CD8-positive, alpha-beta memory T cell (primary cell): ENCODE measurements around the gene ADGRB3. TPM values are rescaled to one million over a fixed set of nuclear protein-coding genes. Genes with fewer than 3 reads are reported as not detected.
"Not testable (repeated sequence)": the region's sequence is repeated elsewhere in the genome, so short reads cannot be mapped to it uniquely, and the experiment has no call there.

Experiments
- CTCF ChIA-PET: fragments of 350-600 bp; sonication (Branson Sonifier 250); formaldehyde crosslinking; loops from one replicate; lab custom pipeline; 2021; ENCODE audit warnings: antibody characterized with exemption; lab: Charles Lee
- POLR2A ChIA-PET: fragments of 350-600 bp; sonication (Branson Sonifier 250); formaldehyde crosslinking; loops from one replicate; lab custom pipeline; 2021; ENCODE audit warnings: antibody characterized with exemption; lab: Charles Lee
- DNase-seq, 5 donors: peaks; one replicate each; pipeline versions ENCODE4 v3.0.0 to v3.0.0-alpha.2; 2020 to 2022; ENCODE audit warnings: mixed read lengths in 1 of 5
- H3K27ac ChIP-seq: one replicate; pipeline ENCODE4 v1.7.0; 2013; ENCODE audit warnings: low read depth, mild to moderate bottlenecking, low read length, moderate library complexity
- H3K27me3 ChIP-seq: 2 replicates; pipeline ENCODE4 v1.7.0; 2013; ENCODE audit warnings: low read length, mild to moderate bottlenecking; ENCODE audit not compliant: insufficient read depth, poor library complexity, severe bottlenecking
- H3K36me3 ChIP-seq: 2 replicates; pipeline ENCODE4 v1.7.0; 2013; ENCODE audit warnings: mild to moderate bottlenecking, low read length, moderate library complexity; ENCODE audit not compliant: insufficient read depth
- H3K4me1 ChIP-seq: 2 replicates; pipeline ENCODE4 v1.7.0; 2013; ENCODE audit warnings: mild to moderate bottlenecking, low read length, moderate library complexity; ENCODE audit not compliant: insufficient read depth
- H3K4me3 ChIP-seq: 2 replicates; pipeline ENCODE4 v1.7.0; 2013; ENCODE audit warnings: mild to moderate bottlenecking, low read length
- H3K9me3 ChIP-seq: 2 replicates; pipeline ENCODE4 v1.7.0; 2013; ENCODE audit warnings: mild to moderate bottlenecking, low read length
- H3K27ac Mint-ChIP-seq, 8 donors: one replicate each; pipeline ENCODE4 v1.8.0; 2020 to 2021; ENCODE audit warnings: mixed read lengths in 8 of 8, mild to moderate bottlenecking in 6 of 8, inconsistent platforms in 3 of 8, moderate library complexity in 3 of 8
- H3K27me3 Mint-ChIP-seq, 2 donors: one replicate each; pipeline ENCODE4 v1.8.0; 2020 to 2021; ENCODE audit warnings: mixed read lengths in 2 of 2, mild to moderate bottlenecking in 1 of 2, moderate library complexity in 1 of 2
- H3K36me3 Mint-ChIP-seq, 3 donors: one replicate each; pipeline ENCODE4 v1.8.0; 2020 to 2021; ENCODE audit warnings: mixed read lengths in 3 of 3, inconsistent platforms in 1 of 3, mild to moderate bottlenecking in 1 of 3
- H3K4me1 Mint-ChIP-seq, 3 donors: one replicate each; pipeline ENCODE4 v1.8.0; 2020 to 2021; ENCODE audit warnings: mixed read lengths in 3 of 3, inconsistent platforms in 1 of 3, mild to moderate bottlenecking in 1 of 3
- H3K4me3 Mint-ChIP-seq, 7 donors: one replicate each; pipeline ENCODE4 v1.8.0; 2020 to 2021; ENCODE audit warnings: mixed read lengths in 7 of 7, mild to moderate bottlenecking in 6 of 7, moderate library complexity in 4 of 7, inconsistent platforms in 2 of 7
- H3K9me3 Mint-ChIP-seq, 5 donors: one replicate each; pipeline ENCODE4 v1.8.0; 2020 to 2022; ENCODE audit warnings: mixed read lengths in 5 of 5, mild to moderate bottlenecking in 3 of 5, moderate library complexity in 2 of 5, inconsistent platforms in 1 of 5
- polyA plus RNA-seq: library from polyadenylated mRNA; unstranded; fragments of 300-500 nt; fragmentation: Illumina TruSeq; gene quantifications from one replicate; pipeline ENCODE4 v1.2.3, GENCODE V29; 2021
- total RNA-seq, 2 experiments: library from RNA; stranded (reverse); gene quantifications; one replicate each; pipeline ENCODE4 v1.2.3, GENCODE V29; 2021

The ADGRB3 gene
- total and polyA plus RNA-seq, 3 experiments from 2014 or later: not detected

DNA sequence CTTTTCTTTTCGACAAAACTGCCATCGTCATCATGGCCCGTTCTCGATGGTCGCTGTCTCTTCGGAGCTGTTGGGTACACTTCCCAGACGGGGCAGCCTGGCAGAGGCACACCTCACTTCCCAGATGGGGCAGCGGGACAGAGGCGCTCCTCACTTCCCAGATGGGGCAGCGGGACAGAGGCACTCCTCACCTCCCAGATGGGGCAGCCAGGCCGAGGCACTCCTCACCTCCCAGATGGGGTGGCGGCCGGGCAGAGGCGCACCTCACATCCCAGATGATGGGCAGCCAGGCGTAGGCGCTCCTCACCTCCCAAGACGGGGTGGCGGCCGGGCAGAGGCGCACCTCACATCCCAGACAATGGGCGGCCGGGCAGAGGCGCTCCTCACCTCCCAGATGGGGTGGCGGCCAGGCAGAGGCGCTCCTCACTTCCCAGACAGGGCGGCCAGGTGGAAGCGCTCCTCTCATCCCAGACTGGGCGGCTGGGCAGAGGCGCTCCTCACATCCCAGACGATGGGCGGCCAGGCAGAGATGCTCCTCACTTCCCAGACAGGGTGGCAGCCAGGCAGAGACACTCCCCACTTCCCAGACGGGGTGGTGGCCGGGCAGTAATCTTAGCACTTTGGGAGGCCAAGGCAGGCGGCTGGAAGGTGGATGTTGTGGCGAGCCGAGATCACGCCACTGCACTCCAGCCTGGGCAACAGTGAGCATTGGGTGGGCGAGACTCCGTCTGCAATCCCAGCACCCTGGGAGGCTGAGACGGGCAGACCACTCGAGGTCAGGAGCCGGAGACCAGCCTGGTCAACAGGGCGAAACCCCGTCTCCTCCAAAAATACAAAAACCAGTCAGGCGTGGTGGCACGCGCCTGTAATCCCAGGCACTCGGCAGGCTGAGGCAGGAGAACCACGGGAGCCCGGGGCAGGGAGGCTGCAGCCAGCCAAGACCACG, 486.7 kb downstream of the ADGRB3 start:
- POLR2A ChIA-PET, H3K4me1 ChIP-seq, DNase-seq, H3K4me1 Mint-ChIP-seq, H3K4me3 ChIP-seq, H3K27me3 ChIP-seq, H3K36me3 ChIP-seq, H3K27me3 Mint-ChIP-seq, H3K9me3 ChIP-seq, CTCF ChIA-PET, H3K27ac Mint-ChIP-seq, H3K36me3 Mint-ChIP-seq, H3K27ac ChIP-seq, H3K4me3 Mint-ChIP-seq: not testable (repeated sequence)
- peaks cover 0 to 11% (median 5%) of the 10 kb centered on the region in 5 donors for H3K9me3 Mint-ChIP-seq

- DNase-seq: no peak
- CTCF ChIA-PET: no interaction called here
- peaks cover under 1 to 11% (median 5%) of the 10 kb centered on the region in 5 donors for H3K9me3 Mint-ChIP-seq
- H3K27me3 Mint-ChIP-seq: no peaks in the 10 kb centered on the region
- Histone ChIP-seq H3K9me3 (no peaks in the 10 kb centered on the region), H3K27ac (no peak overlapping the region), H3K36me3 (no peaks in the 10 kb centered on the region), H3K4me1 (no peaks in the 10 kb centered on the region), H3K4me3 (no peak overlapping the region), H3K27me3 (no peaks in the 10 kb centered on the region)
- POLR2A ChIA-PET: no interaction called here
- H3K4me1 Mint-ChIP-seq: no peaks in the 10 kb centered on the region
- no peaks in the 10 kb centered on the region for H3K36me3 Mint-ChIP-seq
- H3K4me3 Mint-ChIP-seq: no peak overlapping the region
- no peak overlapping the region for H3K27ac Mint-ChIP-seq
Observed at GRCh38 chr6:69122407-69122773, 487.3 kb downstream of the ADGRB3 start.

- POLR2A ChIA-PET: no interaction called here
- Histone ChIP-seq H3K27me3 (no peaks in the 10 kb centered on the region), H3K27ac (no peak overlapping the region), H3K9me3 (no peaks in the 10 kb centered on the region), H3K36me3 (no peaks in the 10 kb centered on the region), H3K4me3 (no peak overlapping the region), H3K4me1 (no peaks in the 10 kb centered on the region)
- Mint-ChIP-seq H3K4me3 (no peak overlapping the region), H3K9me3 (peaks cover 0 to 5% (median 3%) of the 10 kb centered on the region in 5 donors), H3K27ac (no peak overlapping the region), H3K4me1 (no peaks in the 10 kb centered on the region), H3K27me3 (no peaks in the 10 kb centered on the region), H3K36me3 (no peaks in the 10 kb centered on the region)
- CTCF ChIA-PET: no interaction called here
- no peak for DNase-seq
Observed at GRCh38 chr6:69128411-69128810, 493.3 kb downstream of the ADGRB3 start.

DNA sequence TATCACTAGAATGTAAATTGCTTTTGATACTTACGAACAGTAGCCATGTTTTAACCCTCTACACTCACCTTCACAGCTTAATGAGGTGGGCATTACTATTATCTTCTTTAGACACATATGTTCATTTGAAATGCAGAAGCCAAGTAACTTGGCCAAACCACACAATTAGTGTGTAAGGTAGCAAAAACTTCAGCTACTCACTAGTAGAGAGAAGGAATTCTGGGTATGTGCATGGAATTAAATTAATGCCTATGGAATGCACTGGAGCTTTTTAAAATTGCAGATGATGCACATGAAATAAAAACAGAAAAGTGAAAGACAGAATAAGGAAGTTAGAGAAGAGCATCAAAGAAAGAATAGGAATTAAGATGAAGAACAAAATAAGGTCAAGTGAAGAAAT, 494.0 kb downstream of the ADGRB3 start:
- DNase-seq: no peak
- Mint-ChIP-seq H3K9me3 (peaks cover under 1 to 6% (median 3%) of the 10 kb centered on the region in 5 donors), H3K27me3 (no peaks in the 10 kb centered on the region), H3K4me1 (no peaks in the 10 kb centered on the region), H3K4me3 (no peak overlapping the region), H3K27ac (no peak overlapping the region), H3K36me3 (no peaks in the 10 kb centered on the region)
- H3K4me1 ChIP-seq: no peaks in the 10 kb centered on the region
- H3K27me3 ChIP-seq: no peaks in the 10 kb centered on the region
- no peaks in the 10 kb centered on the region for H3K9me3 ChIP-seq
- no peaks in the 10 kb centered on the region for H3K36me3 ChIP-seq
- ChIA-PET POLR2A (no interaction called here), CTCF (no interaction called here)
- H3K27ac ChIP-seq: no peak overlapping the region
- no peak overlapping the region for H3K4me3 ChIP-seq

GRCh38 chr6:69135927-69136326, 500.8 kb downstream of the ADGRB3 start:
- no peaks in the 10 kb centered on the region for H3K4me1 Mint-ChIP-seq
- H3K4me3 Mint-ChIP-seq: no peak overlapping the region
- Histone ChIP-seq H3K9me3 (no peaks in the 10 kb centered on the region), H3K4me3 (no peak overlapping the region), H3K27ac (no peak overlapping the region), H3K36me3 (no peaks in the 10 kb centered on the region), H3K4me1 (no peaks in the 10 kb centered on the region), H3K27me3 (no peaks in the 10 kb centered on the region)
- no peaks in the 10 kb centered on the region for H3K36me3 Mint-ChIP-seq
- ChIA-PET CTCF (no interaction called here), POLR2A (no interaction called here)
- H3K27ac Mint-ChIP-seq: no peak overlapping the region
- peaks cover 0 to 12% (median 3%) of the 10 kb centered on the region in 5 donors for H3K9me3 Mint-ChIP-seq
- no peak for DNase-seq
- no peaks in the 10 kb centered on the region for H3K27me3 Mint-ChIP-seq

GRCh38 chr6:69138148-69138547, 503.1 kb downstream of the ADGRB3 start:
- H3K9me3 Mint-ChIP-seq: peaks cover 0 to 12% (median 3%) of the 10 kb centered on the region in 5 donors
- no peak overlapping the region for H3K27ac Mint-ChIP-seq
- Histone ChIP-seq H3K9me3 (no peaks in the 10 kb centered on the region), H3K4me1 (no peaks in the 10 kb centered on the region), H3K4me3 (no peak overlapping the region), H3K27ac (no peak overlapping the region), H3K27me3 (no peaks in the 10 kb centered on the region), H3K36me3 (no peaks in the 10 kb centered on the region)
- POLR2A ChIA-PET: no interaction called here
- no peaks in the 10 kb centered on the region for H3K27me3 Mint-ChIP-seq
- H3K4me1 Mint-ChIP-seq: no peaks in the 10 kb centered on the region
- no peak overlapping the region for H3K4me3 Mint-ChIP-seq
- CTCF ChIA-PET: no interaction called here
- no peak for DNase-seq
- no peaks in the 10 kb centered on the region for H3K36me3 Mint-ChIP-seq

DNA sequence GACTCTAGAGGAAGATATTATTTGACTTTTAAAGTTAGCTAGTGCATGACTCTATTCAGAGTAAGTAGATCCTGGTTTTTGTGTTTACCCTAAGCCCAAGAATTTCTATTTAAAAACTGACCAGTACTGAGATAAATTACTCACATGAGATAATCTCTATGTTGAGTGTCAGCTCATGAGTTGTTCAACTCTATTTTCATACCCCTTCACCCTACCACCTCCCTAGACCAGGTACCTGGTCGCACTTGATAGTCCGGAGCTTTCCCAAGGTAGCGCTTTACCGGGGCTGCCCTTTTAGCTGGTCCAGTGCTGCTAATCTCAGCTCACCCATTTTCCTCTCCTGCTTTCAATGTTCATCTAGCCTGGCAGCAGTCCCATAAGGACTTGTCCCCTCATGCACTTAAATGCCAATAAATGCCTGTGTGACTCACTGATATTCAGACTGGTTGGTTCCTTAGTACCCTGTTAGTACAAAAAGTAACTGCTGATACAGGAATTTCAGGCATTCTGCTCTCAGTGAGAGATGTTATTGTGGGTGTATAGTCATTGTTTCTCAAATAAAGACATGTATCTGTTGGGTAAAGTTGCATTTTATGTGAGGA, 503.9 kb downstream of the ADGRB3 start:
- no peaks in the 10 kb centered on the region for H3K36me3 Mint-ChIP-seq
- no peak overlapping the region for H3K27ac Mint-ChIP-seq
- H3K27me3 ChIP-seq: no peaks in the 10 kb centered on the region
- no peak for DNase-seq
- CTCF ChIA-PET: no interaction called here
- peaks cover 0 to 11% (median 3%) of the 10 kb centered on the region in 5 donors for H3K9me3 Mint-ChIP-seq
- H3K9me3 ChIP-seq: no peaks in the 10 kb centered on the region
- H3K4me3 Mint-ChIP-seq: no peak overlapping the region
- H3K27ac ChIP-seq: no peak overlapping the region
- no peaks in the 10 kb centered on the region for H3K27me3 Mint-ChIP-seq
- POLR2A ChIA-PET: no interaction called here
- H3K4me3 ChIP-seq: no peak overlapping the region
- no peaks in the 10 kb centered on the region for H3K4me1 Mint-ChIP-seq
- H3K36me3 ChIP-seq: no peaks in the 10 kb centered on the region
- H3K4me1 ChIP-seq: no peaks in the 10 kb centered on the region

DNA sequence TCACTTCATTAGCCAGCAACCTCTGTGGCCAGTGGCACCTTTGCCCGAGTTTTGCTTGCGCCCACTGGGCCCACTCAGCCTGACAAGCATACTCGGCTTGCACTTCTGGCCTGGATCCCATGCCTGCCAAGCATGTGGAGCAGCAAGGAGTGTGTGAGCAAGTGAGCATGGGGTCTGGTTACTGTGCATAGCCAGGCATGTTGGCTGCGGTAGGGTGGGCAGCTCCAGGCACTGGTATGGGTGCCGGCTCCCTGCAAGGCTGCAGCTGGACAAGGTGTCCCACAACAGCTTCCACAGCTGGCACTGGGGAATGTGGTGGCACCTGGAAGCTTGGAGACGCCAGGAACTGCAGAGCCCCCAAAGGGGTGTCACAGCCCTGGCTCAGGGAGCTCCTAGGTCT, 510.0 kb downstream of the ADGRB3 start:
- no peaks in the 10 kb centered on the region for H3K36me3 Mint-ChIP-seq
- Histone ChIP-seq H3K4me1 (no peaks in the 10 kb centered on the region), H3K36me3 (no peaks in the 10 kb centered on the region), H3K9me3 (no peaks in the 10 kb centered on the region), H3K27ac (no peak overlapping the region), H3K4me3 (no peak overlapping the region), H3K27me3 (no peaks in the 10 kb centered on the region)
- H3K4me3 Mint-ChIP-seq: no peak overlapping the region
- H3K4me1 Mint-ChIP-seq: no peaks in the 10 kb centered on the region
- H3K27me3 Mint-ChIP-seq: no peaks in the 10 kb centered on the region
- H3K27ac Mint-ChIP-seq: no peak overlapping the region
- peaks cover 0 to 15% (median 5%) of the 10 kb centered on the region in 5 donors for H3K9me3 Mint-ChIP-seq
- no peak for DNase-seq
- ChIA-PET CTCF (no interaction called here), POLR2A (no interaction called here)
